ENCODE results near the gene ENAM. TPM values are rescaled to one million over a fixed set of nuclear protein-coding genes. Genes with fewer than 3 reads are reported as not detected.
"Not testable (repeated sequence)": the region's sequence is repeated elsewhere in the genome, so short reads cannot be mapped to it uniquely, and the experiment has no call there.

Gene ENAM
- polyA plus RNA-seq, 1 of the 3 experiments (the other 2 are of a cell fraction), result 0.20 TPM

- no peaks in the 10 kb centered on the region for H3K4me1 ChIP-seq (ENCODE audit: control insufficient read depth in 1 of 2, insufficient read depth in 2 of 2, low read depth in 1 of 2, low read length in 1 of 2)
- TF ChIP-seq FOSL2 (IDR thresholded peaks at IDR 0.05; ENCODE audit: borderline replicate concordance, low read depth) (no peak), PBX3 (IDR thresholded peaks at IDR 0.05) (no peak), NRF1 (IDR thresholded peaks at IDR 0.05; ENCODE audit: low read depth, low read length) (no peak), JUND (IDR thresholded peaks at IDR 0.05) (no peak), EP300 (IDR thresholded peaks at IDR 0.05; ENCODE audit: borderline replicate concordance in 1 of 2, low read depth in 1 of 2, low read length in 1 of 2) (no peak), FOXM1 (IDR thresholded peaks at IDR 0.05; ENCODE audit: low read depth) (no peak), MAX (IDR thresholded peaks at IDR 0.05; ENCODE audit: low read depth) (no peak), RXRA (IDR thresholded peaks at IDR 0.05; ENCODE audit: borderline replicate concordance, low read depth) (no peak), EZH2phosphoT487 (IDR thresholded peaks at IDR 0.05; ENCODE audit: borderline replicate concordance, low read depth) (no peak), IRF3 (IDR thresholded peaks at IDR 0.05; ENCODE audit: low read depth, low read length) (no peak)
- H3K36me3 ChIP-seq (replicated peaks in 1 of 2; ENCODE audit: control insufficient read depth in 1 of 2, insufficient read depth in 2 of 2, low read length in 1 of 2), result no peaks in the 10 kb centered on the region
- H3K79me2 ChIP-seq (ENCODE audit: insufficient read depth), result no peaks in the 10 kb centered on the region
- H2AFZ ChIP-seq (ENCODE audit: low read depth), result no peak overlapping the region
- no peaks in the 10 kb centered on the region for H3K9me2 ChIP-seq
- H3K4me3 ChIP-seq (ENCODE audit: low read depth in 2 of 2, low read length in 1 of 2), result no peak overlapping the region
- H3F3A ChIP-seq (replicated peaks; ENCODE audit: insufficient read depth), result peaks cover 4% of the 10 kb centered on the region
- H4K20me1 ChIP-seq (ENCODE audit: insufficient read depth), result no peaks in the 10 kb centered on the region
- H3K4me2 ChIP-seq, result no peak overlapping the region
- no peak for DNase-seq
- H3K27ac ChIP-seq (ENCODE audit: low read depth in 2 of 2, low read length in 1 of 2), result no peak overlapping the region
- no peaks in the 10 kb centered on the region for H3K9me3 ChIP-seq
- CTCF ChIA-PET, result no interaction called here
- H3K27me3 ChIP-seq (ENCODE audit: insufficient read depth), result no peaks in the 10 kb centered on the region; the same call in 1 of the 2 replicates
- POLR2A ChIA-PET, result no interaction called here
- no peak overlapping the region for H3K9ac ChIP-seq
These were observed 53.2 kb downstream of the ENAM start for GRCh38 chr4:70681704-70682103.

GRCh38 chr4:70682142-70682541 is 53.6 kb downstream of the ENAM start:
- H3K9ac ChIP-seq; POLR2A ChIA-PET; H3K9me2 ChIP-seq; H3K4me3 ChIP-seq (ENCODE audit: low read depth in 2 of 2, low read length in 1 of 2); H3K27me3 ChIP-seq (ENCODE audit: insufficient read depth); H4K20me1 ChIP-seq (ENCODE audit: insufficient read depth); CTCF ChIA-PET; H2AFZ ChIP-seq (ENCODE audit: low read depth); H3K36me3 ChIP-seq (replicated peaks in 1 of 2; ENCODE audit: control insufficient read depth in 1 of 2, insufficient read depth in 2 of 2, low read length in 1 of 2); H3K4me2 ChIP-seq; H3K4me1 ChIP-seq (ENCODE audit: control insufficient read depth in 1 of 2, insufficient read depth in 2 of 2, low read depth in 1 of 2, low read length in 1 of 2); H3F3A ChIP-seq (replicated peaks; ENCODE audit: insufficient read depth); H3K79me2 ChIP-seq (ENCODE audit: insufficient read depth); H3K9me3 ChIP-seq; H3K27ac ChIP-seq (ENCODE audit: low read depth in 2 of 2, low read length in 1 of 2); DNase-seq: not testable (repeated sequence)
- 35% methylated on average over 3 of the region's 3 CpGs for WGBS (ENCODE audit: low lambda C conversion rate)
